Kidney (tissue), 14 donors: Measurements from ENCODE around the gene ADGRE3. TPM values are rescaled to one million over a fixed set of nuclear protein-coding genes. Genes with fewer than 3 reads are reported as not detected.

Experiments
- DNase-seq, 5 donors: peaks; one replicate each; pipeline ENCODE4 v3.0.0-alpha.2; 2013 to 2020
- FAIRE-seq: peaks from 2 replicates; lab custom pipeline; 2012; peaks lifted over from hg19 to GRCh38; lab: Jason Lieb, UNC
- H3K27ac ChIP-seq, 2 donors: one replicate each; pipeline ENCODE4 v1.7.0; 2013; ENCODE audit warnings: low read depth in 2 of 2, low read length in 2 of 2, inconsistent platforms in 1 of 2
- H3K27me3 ChIP-seq: one replicate; pipeline ENCODE4 v1.7.1; 2013; ENCODE audit warnings: low read length, inconsistent platforms; ENCODE audit not compliant: control insufficient read depth, insufficient read depth
- H3K36me3 ChIP-seq, 3 donors: one replicate each; pipeline versions ENCODE4 v1.7.0 to v1.7.1; 2013; ENCODE audit warnings: low read length in 3 of 3, control low read depth in 1 of 3, inconsistent platforms in 1 of 3; ENCODE audit not compliant: insufficient read depth in 3 of 3, control insufficient read depth in 2 of 3
- H3K4me1 ChIP-seq, 3 donors: one replicate each; pipeline versions ENCODE4 v1.7.0 to v1.7.1; 2013; ENCODE audit warnings: low read length in 3 of 3, inconsistent platforms in 1 of 3, low read depth in 1 of 3; ENCODE audit not compliant: control insufficient read depth in 2 of 3, insufficient read depth in 2 of 3
- H3K4me3 ChIP-seq, 3 donors: one replicate each; pipeline versions ENCODE4 v1.7.0 to v1.8.1; 2013; ENCODE audit warnings: low read length in 3 of 3, control low read depth in 1 of 3, inconsistent platforms in 1 of 3
- H3K9ac ChIP-seq, 3 donors: one replicate each; pipeline versions ENCODE4 v1.7.0 to v1.7.1; 2013; ENCODE audit warnings: low read length in 3 of 3, control low read depth in 1 of 3, inconsistent platforms in 1 of 3
- H3K9me3 ChIP-seq, 3 donors: one replicate each; pipeline versions ENCODE4 v1.7.0 to v1.7.1; 2013; ENCODE audit warnings: low read length in 3 of 3, control low read depth in 1 of 3, inconsistent platforms in 1 of 3; ENCODE audit not compliant: control insufficient read depth in 2 of 3, insufficient read depth in 1 of 3
- intact Hi-C: fragments of 100-400 bp; cut with DNase I; formaldehyde crosslinking; loops from one replicate; pipeline ENCODE4 v1.11.1; 2022
- polyA plus RNA-seq: library from polyadenylated mRNA; stranded (reverse); fragments of 350-450 nt; fragmentation: Illumina TruSeq; extraction: RNeasy Lipid Tissue Mini Kit (QIAGEN cat#74804); gene quantifications from one replicate; pipeline ENCODE4 v1.2.3, GENCODE V29; 2014; ENCODE audit warnings: low read depth, low replicate concordance; ENCODE audit not compliant: insufficient read depth
- total RNA-seq: library from RNA; stranded (reverse); fragmentation: NEBNext Ultra II Directional; extraction: Animal tissue kit (Norgen Biotek cat#: 25700); gene quantifications from one replicate; pipeline ENCODE4 v1.2.1, GENCODE V29; 2021
- TF ChIP-seq, protein P1 (sequence below): IDR thresholded peaks from 3 replicates; pipeline ENCODE4 v1.5.1; 2012; ENCODE audit warnings: mild to moderate bottlenecking, moderate library complexity, borderline replicate concordance; ENCODE audit not compliant: insufficient read depth; ENCODE audit errors: extremely low read depth
- donor health status: control.
- donor health status: control.
- donor health status: control.
- donor health status: control.
- donor health status: control.
- donor health status: DM: yes; HTN: yes; CAD: no.
- donor health status: Normal renal cell carcinoma (clear cell type).

Gene ADGRE3
- total and polyA plus RNA-seq, 2 donors from 2014 or later: 0.25 TPM; not detected in 1

DNA sequence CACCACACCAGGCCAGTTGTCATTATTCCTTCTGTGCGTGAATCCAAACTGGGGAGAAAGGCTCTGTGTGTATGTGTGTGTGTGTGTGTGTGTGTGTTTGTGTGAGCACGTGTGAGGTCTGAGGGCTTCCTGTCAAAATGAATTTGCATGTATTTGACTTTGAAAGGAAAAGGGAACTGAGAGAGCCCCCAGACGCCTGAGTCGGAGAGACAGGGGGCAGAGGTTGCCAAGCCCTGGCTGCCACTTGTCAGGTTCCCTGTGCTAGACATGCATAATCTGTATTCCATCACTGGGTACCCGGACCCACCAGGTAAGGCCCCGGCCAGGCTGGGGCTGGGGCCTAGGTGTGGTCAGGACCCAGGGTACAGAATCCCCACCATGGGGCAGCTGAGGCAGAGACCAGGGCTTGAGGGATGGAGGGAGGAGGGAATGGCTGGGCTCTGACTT, 91.7 kb downstream of the ADGRE3 start, which contains the start of gene CLEC17A:
Gene CLEC17A (plus strand): TSS at position 191 of the 447 bp plus-strand sequence. CDS start 77 bp downstream, at position 268.
- Histone ChIP-seq H3K9me3 (no peaks in the 10 kb centered on the region), H3K27me3 (no peaks in the 10 kb centered on the region), H3K4me3 (no peak within 1 kb of the TSS), H3K36me3 (no peaks in the 10 kb centered on the region), H3K27ac (no peak within 1 kb of the TSS), H3K4me1 (no peaks in the 10 kb centered on the region), H3K9ac (no peak within 1 kb of the TSS)
- FAIRE-seq: no peak
- intact Hi-C loops: no loop called here
- DNase-seq: no peak
- TF ChIP-seq, protein P1, sequence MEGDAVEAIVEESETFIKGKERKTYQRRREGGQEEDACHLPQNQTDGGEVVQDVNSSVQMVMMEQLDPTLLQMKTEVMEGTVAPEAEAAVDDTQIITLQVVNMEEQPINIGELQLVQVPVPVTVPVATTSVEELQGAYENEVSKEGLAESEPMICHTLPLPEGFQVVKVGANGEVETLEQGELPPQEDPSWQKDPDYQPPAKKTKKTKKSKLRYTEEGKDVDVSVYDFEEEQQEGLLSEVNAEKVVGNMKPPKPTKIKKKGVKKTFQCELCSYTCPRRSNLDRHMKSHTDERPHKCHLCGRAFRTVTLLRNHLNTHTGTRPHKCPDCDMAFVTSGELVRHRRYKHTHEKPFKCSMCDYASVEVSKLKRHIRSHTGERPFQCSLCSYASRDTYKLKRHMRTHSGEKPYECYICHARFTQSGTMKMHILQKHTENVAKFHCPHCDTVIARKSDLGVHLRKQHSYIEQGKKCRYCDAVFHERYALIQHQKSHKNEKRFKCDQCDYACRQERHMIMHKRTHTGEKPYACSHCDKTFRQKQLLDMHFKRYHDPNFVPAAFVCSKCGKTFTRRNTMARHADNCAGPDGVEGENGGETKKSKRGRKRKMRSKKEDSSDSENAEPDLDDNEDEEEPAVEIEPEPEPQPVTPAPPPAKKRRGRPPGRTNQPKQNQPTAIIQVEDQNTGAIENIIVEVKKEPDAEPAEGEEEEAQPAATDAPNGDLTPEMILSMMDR: no peak

DNA sequence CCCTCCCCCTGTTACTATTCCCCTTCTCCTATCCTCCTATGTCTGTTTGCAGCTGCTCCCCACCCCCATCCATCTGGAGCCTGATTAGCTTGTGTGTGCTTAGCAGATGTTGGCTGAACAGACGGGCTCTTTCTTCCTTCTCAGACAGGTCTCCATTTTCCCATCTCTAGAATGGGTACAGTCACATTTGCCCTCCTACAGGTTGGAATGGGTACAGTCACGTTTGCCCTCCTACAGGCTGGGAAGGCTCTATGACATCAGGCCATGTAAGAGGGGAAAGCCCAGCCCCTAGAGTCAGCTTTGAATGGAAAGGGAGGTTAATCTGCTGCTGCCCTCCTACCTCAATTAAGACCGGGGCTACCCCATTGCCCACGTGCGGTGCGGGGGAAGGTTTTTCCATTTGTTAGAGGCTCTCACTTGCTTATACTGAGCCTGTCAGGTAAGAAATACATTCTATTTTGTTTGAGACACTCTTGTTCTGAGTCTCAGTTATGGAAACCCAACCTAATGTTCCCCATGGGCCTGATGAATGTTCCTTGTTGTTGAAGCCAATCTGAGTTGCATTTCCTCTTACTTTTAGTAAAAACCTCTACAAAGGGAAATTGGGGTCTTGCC, 93.9 kb downstream of the ADGRE3 start:
- Histone ChIP-seq H3K36me3 (no peaks in the 10 kb centered on the region), H3K27me3 (no peaks in the 10 kb centered on the region), H3K9ac (no peak overlapping the region), H3K4me3 (no peak overlapping the region), H3K4me1 (no peaks in the 10 kb centered on the region), H3K27ac (no peak overlapping the region), H3K9me3 (no peaks in the 10 kb centered on the region)
- TF ChIP-seq, protein P1: no peak
- FAIRE-seq: no peak
- DNase-seq: no peak
- intact Hi-C loops: no loop called here

DNA sequence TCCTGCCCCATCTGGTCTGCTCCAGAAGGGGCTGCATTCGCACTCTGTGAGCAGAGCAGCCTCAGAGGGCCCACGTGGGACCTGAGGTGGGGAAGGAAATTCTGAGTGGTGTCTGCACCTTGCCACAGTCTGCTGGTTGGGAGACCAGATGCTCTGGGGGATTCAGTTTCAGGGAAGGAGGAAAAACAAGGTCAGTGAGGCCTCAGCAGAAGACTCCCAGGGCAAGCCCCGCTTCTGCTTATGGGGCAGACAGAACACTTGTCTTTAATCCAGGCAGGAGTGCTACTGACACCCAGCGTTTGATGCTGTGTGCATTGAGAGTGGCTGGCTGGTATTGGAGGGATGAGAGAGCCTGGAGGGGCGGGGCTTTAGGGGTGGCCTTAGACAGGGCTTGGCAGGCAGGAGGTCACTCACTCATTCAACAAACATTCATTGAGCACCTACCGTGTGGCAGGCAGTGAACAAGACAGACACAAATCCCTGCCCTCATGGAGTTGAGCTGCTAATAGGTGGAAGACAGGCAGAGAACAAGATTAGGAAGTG, 96.7 kb downstream of the ADGRE3 start:
- Histone ChIP-seq H3K4me3 (no peak overlapping the region), H3K9ac (no peak overlapping the region), H3K36me3 (no peaks in the 10 kb centered on the region), H3K4me1 (peaks cover 0 to 2% (median 0%) of the 10 kb centered on the region in 3 donors), H3K9me3 (no peaks in the 10 kb centered on the region), H3K27me3 (no peaks in the 10 kb centered on the region), H3K27ac (no peak overlapping the region)
- TF ChIP-seq, protein P1: no peak
- DNase-seq (peak in 1 of 5 donors; percentile 27), FAIRE-seq (no peak)
- intact Hi-C loops: loop anchor here (10.0 kb wide), 1 partner anchor 107 kb away; no protein-coding TSS in a partner anchor
